Measurements from ENCODE around the gene CSTPP1.

DNA sequence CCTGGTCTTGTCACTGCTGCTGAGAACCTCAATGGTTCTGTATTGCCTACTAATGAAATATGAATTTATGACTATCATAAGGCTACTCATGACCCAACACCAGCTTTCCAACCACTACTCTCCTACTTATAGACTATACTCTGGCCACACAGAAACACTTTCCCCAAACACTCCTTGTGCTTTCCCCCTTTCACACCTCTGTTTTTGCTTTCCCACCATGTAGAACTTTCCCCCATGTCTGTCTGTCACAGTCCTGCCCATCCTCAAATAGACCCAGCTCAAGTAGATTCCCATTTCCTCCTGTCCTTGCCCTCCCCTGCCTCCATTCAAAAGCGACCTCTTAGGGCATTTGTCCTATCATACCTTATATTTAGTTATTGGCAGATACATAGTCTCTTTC, 134.2 kb downstream of the CSTPP1 start:
- TF ChIP-seq, protein P1, sequence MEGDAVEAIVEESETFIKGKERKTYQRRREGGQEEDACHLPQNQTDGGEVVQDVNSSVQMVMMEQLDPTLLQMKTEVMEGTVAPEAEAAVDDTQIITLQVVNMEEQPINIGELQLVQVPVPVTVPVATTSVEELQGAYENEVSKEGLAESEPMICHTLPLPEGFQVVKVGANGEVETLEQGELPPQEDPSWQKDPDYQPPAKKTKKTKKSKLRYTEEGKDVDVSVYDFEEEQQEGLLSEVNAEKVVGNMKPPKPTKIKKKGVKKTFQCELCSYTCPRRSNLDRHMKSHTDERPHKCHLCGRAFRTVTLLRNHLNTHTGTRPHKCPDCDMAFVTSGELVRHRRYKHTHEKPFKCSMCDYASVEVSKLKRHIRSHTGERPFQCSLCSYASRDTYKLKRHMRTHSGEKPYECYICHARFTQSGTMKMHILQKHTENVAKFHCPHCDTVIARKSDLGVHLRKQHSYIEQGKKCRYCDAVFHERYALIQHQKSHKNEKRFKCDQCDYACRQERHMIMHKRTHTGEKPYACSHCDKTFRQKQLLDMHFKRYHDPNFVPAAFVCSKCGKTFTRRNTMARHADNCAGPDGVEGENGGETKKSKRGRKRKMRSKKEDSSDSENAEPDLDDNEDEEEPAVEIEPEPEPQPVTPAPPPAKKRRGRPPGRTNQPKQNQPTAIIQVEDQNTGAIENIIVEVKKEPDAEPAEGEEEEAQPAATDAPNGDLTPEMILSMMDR (IDR thresholded peaks at IDR 0.05; ENCODE audit: insufficient read depth, low read depth, low read length), result no peak
- no peak for TF ChIP-seq EZH2 (IDR thresholded peaks at IDR 0.05; ENCODE audit: insufficient read depth, low read length)
